Naive thymus-derived CD4-positive, alpha-beta T cell (primary cell): Measurements from ENCODE around the gene PTGDR. TPM values are rescaled to one million over a fixed set of nuclear protein-coding genes. Genes with fewer than 3 reads are reported as not detected.

ENCODE experiments used
- ATAC-seq: fragments of 150-1000 bp; cut with Tn5 transposase; 2 replicates; pipeline ENCODE4 v1.10.0; 2021; ENCODE audit warnings: mild to moderate bottlenecking, moderate library complexity
- CTCF ChIA-PET: fragments of 350-600 bp; sonication (Branson Sonifier 250); formaldehyde crosslinking; loops from one replicate; lab custom pipeline; 2021; ENCODE audit warnings: antibody characterized with exemption; lab: Charles Lee
- POLR2A ChIA-PET: fragments of 350-600 bp; sonication (Branson Sonifier 250); formaldehyde crosslinking; loops from one replicate; lab custom pipeline; 2021; ENCODE audit warnings: antibody characterized with exemption, inconsistent platforms; lab: Charles Lee
- DNase-seq, 9 donors: peaks; one replicate each; pipeline versions ENCODE4 v3.0.0 to v3.0.0-alpha.2; 2020 to 2022; ENCODE audit warnings: mixed read lengths in 1 of 9
- H3K27ac ChIP-seq: one replicate; pipeline ENCODE4 v1.7.0; 2013; ENCODE audit warnings: mild to moderate bottlenecking, low read depth, low read length, moderate library complexity
- H3K27me3 ChIP-seq, 2 donors: one replicate each; pipeline ENCODE4 v1.7.0; 2013; ENCODE audit warnings: low read length in 2 of 2, mild to moderate bottlenecking in 2 of 2, moderate library complexity in 2 of 2; ENCODE audit not compliant: control insufficient read depth in 2 of 2, insufficient read depth in 2 of 2
- H3K36me3 ChIP-seq, 3 experiments: 1 replicate in 2 of 3; 2 replicates in 1 of 3; pipeline ENCODE4 v1.7.0; 2013; ENCODE audit warnings: low read length in 3 of 3, mild to moderate bottlenecking in 3 of 3, moderate library complexity in 1 of 3; ENCODE audit not compliant: insufficient read depth in 3 of 3, control insufficient read depth in 2 of 3
- H3K4me1 ChIP-seq, 2 donors: one replicate each; pipeline ENCODE4 v1.7.0; 2013; ENCODE audit warnings: low read length in 2 of 2, mild to moderate bottlenecking in 2 of 2, moderate library complexity in 1 of 2; ENCODE audit not compliant: control insufficient read depth in 2 of 2, insufficient read depth in 2 of 2
- H3K4me3 ChIP-seq: 2 replicates; pipeline ENCODE4 v1.7.0; 2013; ENCODE audit warnings: mild to moderate bottlenecking, low read length
- H3K9me3 ChIP-seq, 3 experiments: 1 replicate in 2 of 3; 2 replicates in 1 of 3; pipeline ENCODE4 v1.7.0; 2013; ENCODE audit warnings: low read length in 3 of 3; ENCODE audit not compliant: control insufficient read depth in 2 of 3
- H3K27ac Mint-ChIP-seq, 9 donors: one replicate each; pipeline ENCODE4 v1.8.0; 2020 to 2022; ENCODE audit warnings: mixed read lengths in 9 of 9, mild to moderate bottlenecking in 8 of 9, moderate library complexity in 5 of 9, inconsistent platforms in 2 of 9
- H3K27me3 Mint-ChIP-seq, 5 donors: one replicate each; pipeline ENCODE4 v1.8.0; 2021 to 2022; ENCODE audit warnings: mixed read lengths in 5 of 5, mild to moderate bottlenecking in 1 of 5
- H3K36me3 Mint-ChIP-seq, 5 donors: one replicate each; pipeline ENCODE4 v1.8.0; 2020 to 2022; ENCODE audit warnings: mixed read lengths in 5 of 5, mild to moderate bottlenecking in 3 of 5, inconsistent platforms in 1 of 5
- H3K4me1 Mint-ChIP-seq, 7 donors: one replicate each; pipeline ENCODE4 v1.8.0; 2020 to 2022; ENCODE audit warnings: mixed read lengths in 7 of 7, mild to moderate bottlenecking in 3 of 7, inconsistent platforms in 1 of 7
- H3K4me3 Mint-ChIP-seq, 10 donors: one replicate each; pipeline ENCODE4 v1.8.0; 2020 to 2022; ENCODE audit warnings: mild to moderate bottlenecking in 10 of 10, mixed read lengths in 10 of 10, moderate library complexity in 6 of 10, inconsistent platforms in 2 of 10
- H3K9me3 Mint-ChIP-seq, 11 donors: one replicate each; pipeline ENCODE4 v1.8.0; 2020 to 2022; ENCODE audit warnings: mixed read lengths in 11 of 11, mild to moderate bottlenecking in 4 of 11, inconsistent platforms in 1 of 11, moderate library complexity in 1 of 11
- intact Hi-C, 2 donors: fragments of 100-400 bp; cut with micrococcal nuclease; formaldehyde crosslinking; loops; one replicate each; pipeline ENCODE4 v1.15.1; 2023
- polyA plus RNA-seq, 2 donors: library from polyadenylated mRNA; unstranded; fragments of 300-500 nt; fragmentation: Illumina TruSeq; gene quantifications; one replicate each; pipeline ENCODE4 v1.2.3, GENCODE V29; 2021
- total RNA-seq, 6 experiments: library from RNA in 5 of 6; stranded (reverse) in 5 of 6; gene quantifications; 1 replicate in 5 of 6; 2 replicates in 1 of 6; pipeline ENCODE4 v1.2.3 and lab custom pipeline; 2021 to 2026

Gene PTGDR
- total and polyA plus RNA-seq, 7 experiments from 2014 or later: 0.10 to 12.4 (median 0.35) TPM

DNA sequence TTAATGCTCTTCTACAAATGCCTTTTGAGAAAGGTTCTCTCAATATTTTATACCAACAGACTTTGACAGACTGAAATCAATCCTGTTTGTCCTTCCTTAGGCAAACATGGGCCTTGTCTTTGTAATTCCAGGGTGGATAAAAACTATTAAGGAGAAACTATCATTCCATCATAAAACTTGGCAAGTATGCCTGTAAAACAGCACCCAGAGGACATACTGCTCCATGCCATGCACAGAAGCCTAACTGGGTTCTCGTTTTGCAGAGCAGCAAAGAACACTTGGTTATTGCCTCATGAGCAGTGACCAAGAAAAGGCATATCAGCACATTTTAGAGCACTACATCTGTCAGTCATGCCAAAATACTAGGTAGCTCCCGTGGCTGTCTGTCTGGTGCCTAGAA, 33.8 kb upstream of the PTGDR start:
- intact Hi-C loops: loop anchor here in 1 of 2 donors (1.0 kb wide), 1 partner anchor 11 kb away; no protein-coding TSS in a partner anchor

DNA sequence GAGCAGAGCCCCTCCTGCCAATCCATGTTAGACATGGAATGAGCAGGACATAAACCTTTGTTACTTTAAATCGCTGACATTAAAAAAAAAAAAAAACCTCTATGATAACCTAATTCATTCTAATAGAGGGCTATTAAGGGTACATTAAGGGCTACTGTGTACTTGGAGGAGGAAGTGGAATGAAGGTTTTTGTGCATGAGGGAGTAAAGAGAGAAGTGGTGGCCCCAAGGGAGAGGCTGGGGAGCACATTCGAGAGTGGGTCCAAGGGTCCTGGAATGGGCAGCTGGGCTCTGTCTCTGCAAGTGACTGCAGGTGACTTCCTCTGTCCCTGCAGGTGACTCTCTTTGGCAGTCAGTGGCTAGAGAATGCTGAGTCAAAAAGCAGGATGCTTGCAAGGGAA, 32.1 kb upstream of the PTGDR start:
- no peaks in the 10 kb centered on the region for H3K9me3 ChIP-seq
- H3K27ac ChIP-seq: no peak overlapping the region
- no peaks in the 10 kb centered on the region for H3K9me3 Mint-ChIP-seq
- H3K36me3 ChIP-seq: no peaks in the 10 kb centered on the region
- ATAC-seq (no peak), DNase-seq (no peak)
- CTCF ChIA-PET: no interaction called here
- peak overlapping the region in 1 of 9 donors; percentile 63 for H3K27ac Mint-ChIP-seq
- H3K4me3 Mint-ChIP-seq: no peak overlapping the region
- POLR2A ChIA-PET: no interaction called here
- peaks cover 0 to 18% (median 7%) of the 10 kb centered on the region in 7 donors for H3K4me1 Mint-ChIP-seq
- H3K27me3 ChIP-seq: no peaks in the 10 kb centered on the region
- intact Hi-C loops: no loop called here
- H3K36me3 Mint-ChIP-seq: no peaks in the 10 kb centered on the region
- peaks cover 0 to 16% (median 0%) of the 10 kb centered on the region in 5 donors for H3K27me3 Mint-ChIP-seq
- no peak overlapping the region for H3K4me3 ChIP-seq
- H3K4me1 ChIP-seq: peaks cover 0 to 9% of the 10 kb centered on the region in 2 donors

More for the DNA sequence above, 33.8 kb upstream of the PTGDR start:
- ChIA-PET CTCF (no interaction called here), POLR2A (no interaction called here)
- Histone ChIP-seq H3K9me3 (no peaks in the 10 kb centered on the region), H3K4me3 (no peak overlapping the region), H3K4me1 (no peaks in the 10 kb centered on the region), H3K27ac (no peak overlapping the region), H3K27me3 (no peaks in the 10 kb centered on the region), H3K36me3 (no peaks in the 10 kb centered on the region)
- Mint-ChIP-seq H3K36me3 (no peaks in the 10 kb centered on the region), H3K9me3 (peaks cover 0 to 2% (median 0%) of the 10 kb centered on the region in 11 donors), H3K27me3 (peaks cover 0 to 13% (median 0%) of the 10 kb centered on the region in 5 donors), H3K4me1 (peaks cover 0 to 22% (median 4%) of the 10 kb centered on the region in 7 donors), H3K27ac (no peak overlapping the region), H3K4me3 (no peak overlapping the region)
- DNase-seq (no peak), ATAC-seq (no peak)

DNA sequence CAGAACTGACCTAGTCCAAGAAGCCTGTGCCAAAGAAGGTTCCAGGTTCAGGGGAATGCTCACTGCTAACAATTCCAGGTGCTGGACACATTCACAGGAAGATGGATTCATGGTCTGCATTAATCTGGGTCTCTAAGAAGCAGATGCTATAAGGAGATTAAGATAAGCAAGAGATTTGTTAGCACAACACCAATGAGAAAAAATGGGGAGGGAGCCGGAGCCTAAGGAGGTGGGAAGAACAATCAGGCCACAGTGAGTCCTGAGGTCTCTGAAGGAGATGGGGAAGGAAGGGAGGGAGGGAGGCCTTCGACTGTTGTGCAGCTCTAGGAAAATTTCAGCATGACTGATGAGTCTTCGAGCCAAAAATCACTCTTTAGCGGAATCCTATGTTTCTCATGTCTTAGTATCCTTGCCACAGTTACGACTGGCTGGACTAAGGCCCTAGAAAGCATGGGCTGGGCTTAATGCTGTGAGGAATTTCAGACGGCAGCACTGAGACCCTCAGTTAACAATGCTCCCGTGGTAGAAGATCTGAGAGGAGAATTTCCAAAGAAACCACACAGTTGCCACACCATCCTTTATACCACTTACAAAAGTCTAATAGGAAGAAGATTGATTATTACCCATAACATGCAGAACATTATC, 31.5 kb upstream of the PTGDR start:
- no peaks in the 10 kb centered on the region for H3K36me3 Mint-ChIP-seq
- no peak overlapping the region for H3K4me3 ChIP-seq
- H3K9me3 Mint-ChIP-seq: no peaks in the 10 kb centered on the region
- H3K27ac Mint-ChIP-seq: no peak overlapping the region
- ATAC-seq (no peak), DNase-seq (no peak)
- no peaks in the 10 kb centered on the region for H3K36me3 ChIP-seq
- peaks cover 0 to 20% (median 7%) of the 10 kb centered on the region in 7 donors for H3K4me1 Mint-ChIP-seq
- H3K27ac ChIP-seq: no peak overlapping the region
- no peaks in the 10 kb centered on the region for H3K9me3 ChIP-seq
- H3K4me1 ChIP-seq: peaks cover 0 to 14% of the 10 kb centered on the region in 2 donors
- intact Hi-C loops: no loop called here
- ChIA-PET POLR2A (no interaction called here), CTCF (no interaction called here)
- H3K27me3 ChIP-seq: no peaks in the 10 kb centered on the region
- peaks cover 0 to 18% (median 0%) of the 10 kb centered on the region in 5 donors for H3K27me3 Mint-ChIP-seq
- no peak overlapping the region for H3K4me3 Mint-ChIP-seq

DNA sequence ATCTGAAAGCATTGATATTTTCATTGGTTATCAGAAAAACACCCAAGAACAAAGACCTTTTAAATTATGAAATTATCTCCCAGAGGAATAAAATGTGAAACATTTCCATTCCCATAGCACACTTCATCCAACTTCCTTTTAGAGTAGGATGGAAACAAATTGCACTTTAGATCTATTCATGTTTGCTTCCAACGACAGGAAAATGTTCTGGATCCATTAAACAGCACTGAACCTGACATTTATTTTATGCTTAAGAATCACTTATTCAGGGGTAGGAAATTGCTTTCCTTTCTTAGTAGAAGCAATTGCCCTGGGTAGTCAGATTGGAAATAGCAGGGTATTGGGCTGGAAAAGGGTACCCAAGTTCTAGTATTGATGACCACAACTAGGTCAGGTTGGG, 28.8 kb upstream of the PTGDR start:
- no peak overlapping the region for H3K4me3 Mint-ChIP-seq
- POLR2A ChIA-PET: no interaction called here
- no peak overlapping the region for H3K27ac Mint-ChIP-seq
- Histone ChIP-seq H3K4me1 (peaks cover 0 to 14% of the 10 kb centered on the region in 2 donors), H3K27ac (no peak overlapping the region), H3K27me3 (no peaks in the 10 kb centered on the region), H3K9me3 (no peaks in the 10 kb centered on the region), H3K36me3 (no peaks in the 10 kb centered on the region), H3K4me3 (no peak overlapping the region)
- peaks cover 0 to 20% (median 7%) of the 10 kb centered on the region in 7 donors for H3K4me1 Mint-ChIP-seq
- DNase-seq (no peak), ATAC-seq (no peak)
- no peaks in the 10 kb centered on the region for H3K9me3 Mint-ChIP-seq
- no peaks in the 10 kb centered on the region for H3K36me3 Mint-ChIP-seq
- intact Hi-C loops: no loop called here
- H3K27me3 Mint-ChIP-seq: peaks cover 0 to 16% (median 0%) of the 10 kb centered on the region in 5 donors
- CTCF ChIA-PET: no interaction called here

DNA sequence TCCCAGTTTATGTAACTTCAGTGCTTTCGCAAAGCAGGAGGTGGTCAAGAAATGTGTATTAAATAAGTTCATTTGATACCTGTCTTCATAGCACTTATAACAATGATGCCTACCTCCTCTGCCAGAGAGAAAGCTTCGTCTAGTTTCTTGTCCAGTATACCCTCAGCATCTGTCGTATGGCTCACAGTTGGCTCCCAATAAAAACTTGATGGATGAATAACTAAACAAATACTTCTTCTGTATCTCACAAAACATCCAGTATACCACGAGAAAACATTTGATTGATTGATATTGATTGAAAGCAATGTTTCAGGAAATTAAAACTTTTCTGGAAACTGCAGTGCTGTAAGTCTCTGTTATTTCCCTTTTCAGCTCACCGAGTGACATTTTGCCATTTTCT, 26.9 kb upstream of the PTGDR start:
- ChIA-PET POLR2A (no interaction called here), CTCF (no interaction called here)
- Histone ChIP-seq H3K27ac (no peak overlapping the region), H3K9me3 (no peaks in the 10 kb centered on the region), H3K27me3 (no peaks in the 10 kb centered on the region), H3K4me1 (peaks cover 0 to 14% of the 10 kb centered on the region in 2 donors), H3K36me3 (no peaks in the 10 kb centered on the region), H3K4me3 (no peak overlapping the region)
- no peaks in the 10 kb centered on the region for H3K36me3 Mint-ChIP-seq
- no peak overlapping the region for H3K27ac Mint-ChIP-seq
- H3K4me1 Mint-ChIP-seq: peaks cover 0 to 20% (median 7%) of the 10 kb centered on the region in 7 donors
- no peak overlapping the region for H3K4me3 Mint-ChIP-seq
- peaks cover 0 to 16% (median 0%) of the 10 kb centered on the region in 5 donors for H3K27me3 Mint-ChIP-seq
- peaks cover 0 to 4% (median 0%) of the 10 kb centered on the region in 11 donors for H3K9me3 Mint-ChIP-seq
- ATAC-seq (no peak), DNase-seq (no peak)
- intact Hi-C loops: no loop called here

DNA sequence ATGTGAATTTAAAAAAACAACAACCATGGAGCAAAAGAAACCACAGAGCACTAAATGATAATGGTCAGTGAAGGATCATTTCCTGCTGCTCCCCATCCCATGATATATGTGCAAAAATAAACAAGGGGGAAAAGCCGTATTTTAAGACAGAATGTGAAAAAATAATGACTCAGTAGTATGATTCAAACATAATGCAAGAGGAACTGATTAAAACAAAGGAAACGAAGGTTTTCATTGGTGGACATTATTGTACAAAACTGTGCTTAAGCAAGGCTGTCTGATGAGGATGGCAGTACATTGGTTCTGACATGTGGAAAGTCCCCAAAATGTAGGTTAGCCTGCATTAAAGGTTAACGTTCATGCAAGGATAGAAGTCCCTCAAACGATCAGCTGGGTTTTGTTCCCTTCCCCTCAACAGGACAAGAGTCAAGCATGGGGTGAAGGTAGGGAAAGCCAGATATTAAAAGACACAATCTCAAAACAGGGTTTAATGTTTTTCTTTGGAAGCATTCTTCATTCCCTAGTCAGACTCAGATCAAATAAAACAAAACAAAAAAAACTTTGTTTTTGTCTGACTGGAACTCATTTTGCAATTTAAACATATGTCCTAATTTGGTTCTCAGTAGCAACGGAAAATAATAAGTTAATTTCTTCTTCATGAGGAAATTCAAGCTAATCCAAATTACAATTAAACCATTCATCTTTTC, 26.3 kb upstream of the PTGDR start:
- intact Hi-C loops: no loop called here
- Mint-ChIP-seq H3K9me3 (peaks cover 0 to 4% (median 0%) of the 10 kb centered on the region in 11 donors), H3K27ac (no peak overlapping the region), H3K27me3 (peaks cover 0 to 17% (median 0%) of the 10 kb centered on the region in 5 donors), H3K4me1 (peaks cover 0 to 20% (median 7%) of the 10 kb centered on the region in 7 donors), H3K36me3 (no peaks in the 10 kb centered on the region), H3K4me3 (no peak overlapping the region)
- H3K4me3 ChIP-seq: no peak overlapping the region
- H3K4me1 ChIP-seq: peaks cover 0 to 14% of the 10 kb centered on the region in 2 donors
- ChIA-PET POLR2A (no interaction called here), CTCF (no interaction called here)
- DNase-seq (no peak), ATAC-seq (no peak)
- H3K36me3 ChIP-seq: no peaks in the 10 kb centered on the region
- no peak overlapping the region for H3K27ac ChIP-seq
- H3K27me3 ChIP-seq: no peaks in the 10 kb centered on the region
- H3K9me3 ChIP-seq: no peaks in the 10 kb centered on the region
